H1 (cell line): Measurements from ENCODE around the gene SLC6A6.

Source experiments
- ATF3 ChIP-seq: IDR thresholded peaks from 2 replicates; pipeline ENCODE4 v1.6.1; 2011; ENCODE audit warnings: low read depth, mild to moderate bottlenecking, low read length; ENCODE audit not compliant: insufficient read depth
- RFX5 ChIP-seq: IDR thresholded peaks from 2 replicates; pipeline ENCODE4 v1.6.1; 2011; ENCODE audit warnings: low read depth, low read length, improper control_type of control experiment, borderline replicate concordance

GRCh38 chr3:14454639-14455310 lies 52.4 kb downstream of the SLC6A6 start:
- no peak for TF ChIP-seq RFX5
- no peak for TF ChIP-seq ATF3
